GM19397 (cell line): ENCODE measurements around the gene HERC5.
"Not testable (repeated sequence)": the region's sequence is repeated elsewhere in the genome, so short reads cannot be mapped to it uniquely, and the experiment has no call there.

Experiments
- ATAC-seq: cut with Tn5 transposase; IDR thresholded peaks from one replicate; pipeline ENCODE4 v1.9.1; 2021; ENCODE audit warnings: mild to moderate bottlenecking, moderate library complexity; ENCODE audit not compliant: unreplicated experiment

Gene HERC5

GRCh38 chr4:88456670-88457306 lies at the start of gene HERC5:
HERC5 (plus strand) TSS chr4:88457119; CDS start chr4:88457270, 151 bp downstream.
- peak; percentile 94 for ATAC-seq

DNA sequence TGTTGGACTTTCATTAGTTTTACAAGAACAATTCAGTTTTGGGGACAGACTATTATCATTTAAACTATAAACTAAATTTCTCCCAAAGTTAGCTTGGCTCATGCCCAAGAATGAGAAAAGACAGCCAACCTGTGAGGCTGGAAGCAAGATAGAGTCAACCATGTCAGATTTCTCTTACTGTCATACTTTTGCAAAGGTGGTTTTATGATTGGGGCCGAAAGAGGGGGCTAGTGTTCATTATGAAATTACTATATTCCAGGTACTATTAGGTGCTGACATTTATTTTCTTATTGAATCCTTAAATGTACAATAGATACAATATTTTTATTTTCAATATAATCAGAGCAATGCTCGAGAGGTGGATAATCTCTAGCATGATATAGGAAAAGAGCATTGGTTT lies 47.7 kb upstream of the HERC5 start:
- ATAC-seq = no peak

GRCh38 chr4:88409789-88410188 lies 47.1 kb upstream of the HERC5 start:
- no peak for ATAC-seq

GRCh38 chr4:88411491-88412096 lies 45.3 kb upstream of the HERC5 start:
- no peak for ATAC-seq

- no peak for ATAC-seq
Measured at GRCh38 chr4:88413801-88414200, 43.1 kb upstream of the HERC5 start.

GRCh38 chr4:88414755-88415154 lies 42.2 kb upstream of the HERC5 start:
- ATAC-seq = no peak

GRCh38 chr4:88415982-88416381 lies 40.9 kb upstream of the HERC5 start:
- no peak for ATAC-seq

- ATAC-seq = no peak
Measured at GRCh38 chr4:88418411-88418810, 38.5 kb upstream of the HERC5 start.

- no peak for ATAC-seq
Measured at GRCh38 chr4:88419874-88420273, 37.0 kb upstream of the HERC5 start.

GRCh38 chr4:88420844-88421243 lies 36.1 kb upstream of the HERC5 start:
- ATAC-seq = no peak

DNA sequence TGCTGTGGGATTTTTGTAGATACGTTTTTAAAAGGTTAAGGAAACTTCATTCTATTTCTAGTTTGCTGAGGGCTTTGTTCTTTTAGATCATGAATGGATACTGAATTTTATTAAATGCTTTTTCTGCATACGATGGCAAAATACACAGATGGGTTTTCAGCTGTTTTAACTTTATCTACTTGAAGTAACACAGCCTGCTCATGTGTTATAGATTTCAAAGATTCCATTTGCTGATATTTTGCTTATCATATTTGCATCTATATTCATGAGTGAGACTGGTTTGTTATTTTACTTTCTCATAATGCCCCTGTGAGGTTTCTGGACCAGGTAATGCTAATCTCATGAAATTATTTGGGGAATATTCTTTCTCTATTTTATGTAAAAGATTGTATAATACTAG lies 34.5 kb upstream of the HERC5 start:
- no peak for ATAC-seq

- ATAC-seq = no peak
Measured at GRCh38 chr4:88429401-88429800, 27.5 kb upstream of the HERC5 start.

GRCh38 chr4:88435987-88436693 lies 20.8 kb upstream of the HERC5 start:
- no peak for ATAC-seq

GRCh38 chr4:88437873-88438272 lies 19.0 kb upstream of the HERC5 start:
- not testable (repeated sequence) for ATAC-seq

- no peak for ATAC-seq
Measured at GRCh38 chr4:88439161-88439760, 17.7 kb upstream of the HERC5 start.

DNA sequence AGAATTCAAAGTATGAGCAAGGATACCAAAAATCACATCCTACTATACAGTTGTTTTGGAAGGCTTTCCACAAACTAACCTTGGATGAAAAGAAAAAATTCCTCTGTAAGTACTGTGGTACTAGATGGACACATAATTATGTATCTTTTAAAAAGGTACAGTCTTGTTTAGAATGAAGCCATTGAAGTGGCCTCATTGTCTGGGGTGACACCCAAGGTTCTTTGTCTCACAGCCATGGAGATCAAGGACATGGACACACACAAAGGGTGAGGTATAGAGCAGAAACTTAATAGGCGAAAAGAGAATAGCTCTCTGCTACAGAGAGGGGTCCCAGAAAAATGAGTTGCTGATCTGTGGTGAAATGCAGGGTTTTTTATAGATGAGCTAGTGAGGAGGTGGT lies 16.8 kb upstream of the HERC5 start:
- no peak for ATAC-seq

DNA sequence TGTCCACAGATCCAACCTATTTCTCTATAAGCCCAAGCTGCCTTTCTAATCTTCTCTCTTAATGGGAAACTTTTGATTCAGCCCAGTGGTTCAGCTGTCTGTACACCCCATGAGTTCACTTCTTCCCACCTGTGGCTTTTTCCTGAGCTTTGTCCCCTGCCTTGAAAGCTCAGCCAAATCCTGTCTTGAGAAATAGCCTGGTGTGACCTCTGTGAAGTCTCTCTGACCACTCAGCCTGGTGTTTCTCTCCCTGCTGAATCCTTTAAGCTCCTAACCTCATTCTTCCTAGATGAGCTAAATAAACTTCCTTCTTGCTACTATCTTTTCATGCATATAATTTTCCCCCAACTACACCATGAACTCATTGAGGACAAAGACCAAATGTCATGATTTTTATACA lies 15.2 kb upstream of the HERC5 start:
- ATAC-seq = no peak

- ATAC-seq = no peak
Measured at GRCh38 chr4:88442689-88443191, 14.2 kb upstream of the HERC5 start.

GRCh38 chr4:88443486-88443885 lies 13.4 kb upstream of the HERC5 start:
- no peak for ATAC-seq

DNA sequence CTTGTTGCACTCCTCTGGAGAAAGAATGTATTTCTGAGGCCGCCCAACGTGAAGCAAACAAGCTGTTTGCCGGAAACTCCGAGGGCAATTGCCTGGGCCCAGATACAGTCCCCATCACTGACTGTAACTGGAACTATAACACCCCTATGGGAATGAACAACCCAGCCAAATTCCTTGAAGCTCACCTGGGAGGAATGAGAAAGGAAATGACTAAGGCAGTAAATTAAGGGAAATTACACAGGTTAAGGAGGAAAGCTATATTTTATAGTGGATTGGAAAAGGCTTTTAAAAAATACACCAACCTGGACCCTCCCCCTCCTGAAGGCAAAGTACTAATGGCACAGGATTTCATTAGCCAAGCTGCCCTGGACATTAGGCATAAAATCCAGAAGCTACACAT lies 11.7 kb upstream of the HERC5 start:
- no peak for ATAC-seq

DNA sequence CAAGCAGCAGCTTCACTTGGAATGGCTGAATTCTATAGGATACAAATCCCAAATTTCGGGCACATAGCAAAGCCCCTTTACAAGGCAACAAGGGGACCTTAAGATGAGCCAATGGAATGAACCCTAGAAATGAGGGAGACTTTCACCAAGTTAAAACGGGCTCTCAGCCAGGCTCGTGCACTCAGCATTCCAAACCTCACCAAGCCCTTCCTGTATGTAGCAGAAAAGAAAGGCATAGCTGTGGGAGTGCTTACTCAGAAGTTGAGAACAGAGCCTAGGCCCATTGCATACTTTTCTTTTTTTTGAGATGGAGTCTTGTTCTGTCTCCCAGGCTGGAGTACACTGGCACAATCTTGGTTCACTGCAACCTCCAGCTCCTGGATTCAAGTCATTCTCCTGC lies 10.8 kb upstream of the HERC5 start:
- no peak for ATAC-seq
